ENCODE measurements around the gene BEX5.
"Not testable (repeated sequence)": the region's sequence is repeated elsewhere in the genome, so short reads cannot be mapped to it uniquely, and the experiment has no call there.

DNA sequence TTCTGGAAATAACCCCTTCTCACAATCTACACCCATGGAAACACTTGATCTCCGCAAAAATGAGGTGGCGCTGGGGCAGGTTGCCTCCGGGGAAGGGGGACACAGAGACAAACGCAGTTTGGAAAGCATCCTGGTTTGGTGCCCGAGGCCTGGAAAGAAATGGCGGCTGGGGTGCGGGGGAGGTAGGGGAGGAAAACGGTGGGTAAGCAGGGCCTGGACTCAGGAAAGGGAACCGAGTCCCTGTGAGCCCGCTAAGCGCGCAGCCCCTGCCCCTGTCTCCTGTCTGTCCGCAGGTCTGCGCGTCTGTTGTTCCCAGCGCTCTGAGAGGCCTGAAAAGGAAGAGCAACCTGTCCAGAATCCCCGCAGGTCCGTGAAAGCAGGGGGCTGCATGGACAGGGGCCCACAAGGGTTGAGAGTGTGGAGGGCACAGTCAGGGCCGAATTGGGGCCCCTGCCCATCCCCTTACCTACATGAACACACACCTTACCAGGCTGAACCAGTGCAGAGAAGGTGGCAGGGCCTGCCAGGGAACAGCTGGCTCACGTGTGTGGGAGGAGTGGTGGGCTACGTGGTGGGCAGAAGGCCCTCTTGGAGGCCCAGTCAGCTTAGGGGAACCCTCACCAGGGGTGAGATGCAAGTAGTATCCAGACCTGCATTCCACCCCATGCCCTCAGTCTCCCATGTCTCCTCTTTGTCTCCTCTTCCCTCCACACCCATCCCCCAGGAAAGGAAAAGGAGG lies 29.5 kb downstream of the BEX5 start:
- TF ChIP-seq GABPB1 (CRISPR knock-in tag; IDR thresholded peaks at IDR 0.05); CBFB (CRISPR knock-in tag; IDR thresholded peaks at IDR 0.05; ENCODE audit: low read depth); SMAD3 (CRISPR knock-in tag; IDR thresholded peaks at IDR 0.05; ENCODE audit: borderline replicate concordance): not testable (repeated sequence)
- TF ChIP-seq, protein P1, sequence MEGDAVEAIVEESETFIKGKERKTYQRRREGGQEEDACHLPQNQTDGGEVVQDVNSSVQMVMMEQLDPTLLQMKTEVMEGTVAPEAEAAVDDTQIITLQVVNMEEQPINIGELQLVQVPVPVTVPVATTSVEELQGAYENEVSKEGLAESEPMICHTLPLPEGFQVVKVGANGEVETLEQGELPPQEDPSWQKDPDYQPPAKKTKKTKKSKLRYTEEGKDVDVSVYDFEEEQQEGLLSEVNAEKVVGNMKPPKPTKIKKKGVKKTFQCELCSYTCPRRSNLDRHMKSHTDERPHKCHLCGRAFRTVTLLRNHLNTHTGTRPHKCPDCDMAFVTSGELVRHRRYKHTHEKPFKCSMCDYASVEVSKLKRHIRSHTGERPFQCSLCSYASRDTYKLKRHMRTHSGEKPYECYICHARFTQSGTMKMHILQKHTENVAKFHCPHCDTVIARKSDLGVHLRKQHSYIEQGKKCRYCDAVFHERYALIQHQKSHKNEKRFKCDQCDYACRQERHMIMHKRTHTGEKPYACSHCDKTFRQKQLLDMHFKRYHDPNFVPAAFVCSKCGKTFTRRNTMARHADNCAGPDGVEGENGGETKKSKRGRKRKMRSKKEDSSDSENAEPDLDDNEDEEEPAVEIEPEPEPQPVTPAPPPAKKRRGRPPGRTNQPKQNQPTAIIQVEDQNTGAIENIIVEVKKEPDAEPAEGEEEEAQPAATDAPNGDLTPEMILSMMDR (IDR thresholded peaks at IDR 0.05), result not testable (repeated sequence)
- TF ChIP-seq, protein P2, sequence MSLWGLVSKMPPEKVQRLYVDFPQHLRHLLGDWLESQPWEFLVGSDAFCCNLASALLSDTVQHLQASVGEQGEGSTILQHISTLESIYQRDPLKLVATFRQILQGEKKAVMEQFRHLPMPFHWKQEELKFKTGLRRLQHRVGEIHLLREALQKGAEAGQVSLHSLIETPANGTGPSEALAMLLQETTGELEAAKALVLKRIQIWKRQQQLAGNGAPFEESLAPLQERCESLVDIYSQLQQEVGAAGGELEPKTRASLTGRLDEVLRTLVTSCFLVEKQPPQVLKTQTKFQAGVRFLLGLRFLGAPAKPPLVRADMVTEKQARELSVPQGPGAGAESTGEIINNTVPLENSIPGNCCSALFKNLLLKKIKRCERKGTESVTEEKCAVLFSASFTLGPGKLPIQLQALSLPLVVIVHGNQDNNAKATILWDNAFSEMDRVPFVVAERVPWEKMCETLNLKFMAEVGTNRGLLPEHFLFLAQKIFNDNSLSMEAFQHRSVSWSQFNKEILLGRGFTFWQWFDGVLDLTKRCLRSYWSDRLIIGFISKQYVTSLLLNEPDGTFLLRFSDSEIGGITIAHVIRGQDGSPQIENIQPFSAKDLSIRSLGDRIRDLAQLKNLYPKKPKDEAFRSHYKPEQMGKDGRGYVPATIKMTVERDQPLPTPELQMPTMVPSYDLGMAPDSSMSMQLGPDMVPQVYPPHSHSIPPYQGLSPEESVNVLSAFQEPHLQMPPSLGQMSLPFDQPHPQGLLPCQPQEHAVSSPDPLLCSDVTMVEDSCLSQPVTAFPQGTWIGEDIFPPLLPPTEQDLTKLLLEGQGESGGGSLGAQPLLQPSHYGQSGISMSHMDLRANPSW (CRISPR knock-in tag; conservative IDR thresholded peaks at IDR 0.05; ENCODE audit: low read depth), result not testable (repeated sequence)
